Upper lobe of right lung (tissue), 1 donor: ENCODE measurements around the gene MYADM. TPM values are rescaled to one million over a fixed set of nuclear protein-coding genes. Genes with fewer than 3 reads are reported as not detected.

Experiments used
- ATAC-seq: fragments of 200-7000 bp; cut with Tn5 transposase; one replicate; pipeline ENCODE4 v1.9.1; 2020; ENCODE audit warnings: mild to moderate bottlenecking, moderate library complexity
- DNase-seq: peaks from one replicate; pipeline ENCODE4 v3.0.0-alpha.2; 2020
- H3K27ac ChIP-seq: fragments of 200-600 bp; one replicate; pipeline ENCODE4 v1.8.0; 2022
- H3K27me3 ChIP-seq: fragments of 200-600 bp; one replicate; pipeline ENCODE4 v1.8.0; 2022; ENCODE audit warnings: mild to moderate bottlenecking
- H3K36me3 ChIP-seq: fragments of 200-600 bp; one replicate; pipeline ENCODE4 v1.8.0; 2022
- H3K4me1 ChIP-seq: fragments of 200-600 bp; one replicate; pipeline ENCODE4 v1.8.0; 2022
- H3K4me3 ChIP-seq: fragments of 200-600 bp; one replicate; pipeline ENCODE4 v1.8.0; 2022; ENCODE audit warnings: mild to moderate bottlenecking
- H3K9me3 ChIP-seq: fragments of 200-600 bp; one replicate; pipeline ENCODE4 v1.8.0; 2022
- CTCF ChIP-seq: fragments of 200-600 bp; IDR thresholded peaks from one replicate; pipeline ENCODE4 v1.8.0; 2022; ENCODE audit warnings: antibody characterized with exemption
- intact Hi-C: fragments of 100-400 bp; cut with DNase I; formaldehyde crosslinking; loops from one replicate; pipeline ENCODE4 v1.11.0; 2022
- total RNA-seq: library from RNA; stranded (reverse); fragmentation: NEBNext Ultra II Directional; extraction: Animal tissue kit (Norgen Biotek cat#: 25700); gene quantifications from one replicate; pipeline ENCODE4 v1.2.1, GENCODE V29; 2021
- donor health status: DM: no; HTN: yes; CAD: no; lungs with severe emphysema.

Gene MYADM
- total RNA-seq, 1 donor from 2014 or later = 131 TPM

DNA sequence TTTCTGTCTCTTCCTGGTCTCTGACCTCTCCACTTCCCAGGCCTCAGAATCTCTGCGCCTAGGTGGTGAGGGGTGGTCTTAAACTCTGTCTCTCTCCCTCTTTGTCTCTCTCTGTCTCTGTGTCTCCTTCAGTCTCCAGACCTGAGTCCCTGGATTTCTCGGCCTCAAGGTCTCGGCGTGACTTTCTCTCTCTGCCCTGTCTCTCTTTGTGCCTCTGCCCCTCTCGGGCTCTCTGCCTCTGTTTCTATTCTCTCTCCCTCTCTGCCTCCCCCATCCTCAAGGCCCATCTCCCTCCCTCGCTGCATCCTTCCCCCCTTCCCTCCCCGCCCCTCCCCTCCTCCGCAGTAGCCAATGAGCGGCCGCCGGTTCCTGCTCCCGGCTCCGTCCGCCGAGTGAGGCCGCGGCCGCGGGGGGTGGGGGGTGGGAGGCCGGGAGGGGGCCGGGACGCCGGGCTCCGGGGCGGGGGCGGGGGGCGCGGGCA, 41.3 kb downstream of the MYADM start, which contains the start of gene CACNG7:
TSS of gene CACNG7 (plus strand) at position 344 of the 481 bp plus-strand sequence. CDS start 3,554 bp downstream, outside the sequence.
- H3K9me3 ChIP-seq = no peaks in the 10 kb centered on the region
- intact Hi-C loops = loop anchor here (10.0 kb wide), 1 partner anchor 116 kb away; no protein-coding TSS in a partner anchor
- no peaks in the 10 kb centered on the region for H3K4me1 ChIP-seq
- no peak for TF ChIP-seq CTCF
- DNase-seq (no peak), ATAC-seq (no peak)
- no peaks in the 10 kb centered on the region for H3K36me3 ChIP-seq
- H3K4me3 ChIP-seq = no peak within 1 kb of the TSS
- peaks cover 65% of the 10 kb centered on the region for H3K27me3 ChIP-seq
- no peak within 1 kb of the TSS for H3K27ac ChIP-seq

DNA sequence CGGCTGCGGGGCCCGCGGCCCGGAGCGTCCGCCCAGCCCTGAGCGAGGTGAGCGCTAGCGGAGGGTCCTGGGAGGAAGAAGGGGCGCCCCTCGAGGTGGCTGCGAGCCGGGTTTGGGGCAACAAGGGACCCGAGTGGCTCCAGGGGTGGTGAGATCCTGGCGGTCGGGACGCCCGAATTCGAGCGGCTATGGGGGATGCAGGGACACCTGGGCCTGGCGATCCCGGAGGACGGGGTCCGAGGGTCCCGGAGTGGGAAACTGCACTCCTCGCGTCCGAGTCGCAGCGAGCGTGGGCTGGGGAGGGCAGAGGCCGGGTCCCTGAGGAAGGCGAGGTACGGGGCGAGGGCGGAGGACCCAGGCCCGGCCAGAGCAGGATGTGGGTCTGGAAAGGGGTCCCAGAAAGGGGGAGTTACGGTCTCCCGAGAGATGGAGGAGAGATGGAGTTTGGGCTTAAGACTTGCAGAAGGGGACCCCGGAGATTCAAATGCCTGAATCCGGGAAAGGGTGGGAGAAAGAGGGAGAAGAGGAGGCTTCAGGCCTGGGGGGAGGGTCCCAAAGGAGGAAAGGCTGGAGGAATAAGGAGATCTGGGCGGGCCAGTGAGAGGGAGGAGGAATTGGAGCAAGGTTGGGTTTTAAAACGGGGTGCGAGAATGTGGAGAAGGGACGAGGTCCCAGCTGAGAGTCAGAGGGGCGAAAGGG, 41.9 kb downstream of the MYADM start:
- Histone ChIP-seq H3K4me1 (no peaks in the 10 kb centered on the region), H3K27me3 (peaks cover 65% of the 10 kb centered on the region), H3K9me3 (no peaks in the 10 kb centered on the region), H3K4me3 (no peak overlapping the region), H3K36me3 (no peaks in the 10 kb centered on the region), H3K27ac (no peak overlapping the region)
- DNase-seq = no peak
- TF ChIP-seq CTCF = no peak
- intact Hi-C loops = loop anchor here (10.0 kb wide), 1 partner anchor 115 kb away; no protein-coding TSS in a partner anchor
- no peak for ATAC-seq

- DNase-seq = no peak
- intact Hi-C loops = no loop called here
- Histone ChIP-seq H3K4me3 (no peak overlapping the region), H3K36me3 (no peaks in the 10 kb centered on the region), H3K4me1 (no peaks in the 10 kb centered on the region), H3K27me3 (peaks cover 65% of the 10 kb centered on the region), H3K9me3 (no peaks in the 10 kb centered on the region), H3K27ac (no peak overlapping the region)
- no peak for ATAC-seq
- no peak for TF ChIP-seq CTCF
Observed at GRCh38 chr19:53910170-53910518, 42.5 kb downstream of the MYADM start.

DNA sequence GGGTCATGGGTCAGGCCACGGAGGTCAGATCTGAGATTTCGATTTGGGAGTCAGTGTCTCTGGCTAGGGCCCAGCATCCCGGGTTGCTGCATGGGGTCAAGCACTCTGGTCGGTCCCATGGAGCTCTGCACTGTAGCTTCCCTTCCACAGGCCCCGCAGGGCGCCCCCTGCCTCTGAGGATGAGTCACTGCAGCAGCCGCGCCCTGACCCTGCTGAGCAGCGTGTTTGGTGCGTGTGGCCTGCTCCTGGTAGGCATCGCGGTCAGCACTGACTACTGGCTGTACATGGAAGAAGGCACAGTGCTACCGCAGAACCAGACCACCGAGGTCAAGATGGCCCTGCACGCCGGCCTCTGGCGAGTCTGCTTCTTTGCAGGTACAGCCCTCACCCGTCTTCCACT, 45.0 kb downstream of the MYADM start:
- intact Hi-C loops = no loop called here
- H3K4me1 ChIP-seq = no peaks in the 10 kb centered on the region
- no peak overlapping the region for H3K27ac ChIP-seq
- H3K36me3 ChIP-seq = no peaks in the 10 kb centered on the region
- peak; percentile 7 for TF ChIP-seq CTCF
- H3K27me3 ChIP-seq = peaks cover 50% of the 10 kb centered on the region
- no peak overlapping the region for H3K4me3 ChIP-seq
- ATAC-seq (peak; percentile 31), DNase-seq (no peak)
- no peaks in the 10 kb centered on the region for H3K9me3 ChIP-seq

GRCh38 chr19:53915000-53915399, 47.3 kb downstream of the MYADM start:
- H3K4me3 ChIP-seq = no peak overlapping the region
- H3K36me3 ChIP-seq = no peaks in the 10 kb centered on the region
- H3K27me3 ChIP-seq = peaks cover 29% of the 10 kb centered on the region
- no peaks in the 10 kb centered on the region for H3K4me1 ChIP-seq
- H3K9me3 ChIP-seq = no peaks in the 10 kb centered on the region
- ATAC-seq = peak; percentile 36
- no peak overlapping the region for H3K27ac ChIP-seq
- intact Hi-C loops = no loop called here
- DNase-seq = no peak
- TF ChIP-seq CTCF = no peak
